Esophagus squamous epithelium (tissue), 4 donors: ENCODE results near the gene LPAR1.

Source experiments
- POLR2A ChIP-seq, 4 donors: fragments of 450-650 bp; IDR thresholded peaks; one replicate each; pipeline ENCODE4 v1.6.1; 2017; ENCODE audit warnings: antibody characterized with exemption in 4 of 4, mild to moderate bottlenecking in 4 of 4, moderate library complexity in 3 of 4
- TF ChIP-seq, protein P1 (sequence below), 6 experiments: fragments of 450-650 bp in 4 of 6; fragments of 200-600 bp in 2 of 6; sonication (generic) in 2 of 6; IDR thresholded peaks; one replicate each; pipeline ENCODE4 v1.5.1; 2016 to 2019; ENCODE audit warnings: antibody characterized with exemption in 6 of 6, mild to moderate bottlenecking in 4 of 6, moderate library complexity in 4 of 6

DNA sequence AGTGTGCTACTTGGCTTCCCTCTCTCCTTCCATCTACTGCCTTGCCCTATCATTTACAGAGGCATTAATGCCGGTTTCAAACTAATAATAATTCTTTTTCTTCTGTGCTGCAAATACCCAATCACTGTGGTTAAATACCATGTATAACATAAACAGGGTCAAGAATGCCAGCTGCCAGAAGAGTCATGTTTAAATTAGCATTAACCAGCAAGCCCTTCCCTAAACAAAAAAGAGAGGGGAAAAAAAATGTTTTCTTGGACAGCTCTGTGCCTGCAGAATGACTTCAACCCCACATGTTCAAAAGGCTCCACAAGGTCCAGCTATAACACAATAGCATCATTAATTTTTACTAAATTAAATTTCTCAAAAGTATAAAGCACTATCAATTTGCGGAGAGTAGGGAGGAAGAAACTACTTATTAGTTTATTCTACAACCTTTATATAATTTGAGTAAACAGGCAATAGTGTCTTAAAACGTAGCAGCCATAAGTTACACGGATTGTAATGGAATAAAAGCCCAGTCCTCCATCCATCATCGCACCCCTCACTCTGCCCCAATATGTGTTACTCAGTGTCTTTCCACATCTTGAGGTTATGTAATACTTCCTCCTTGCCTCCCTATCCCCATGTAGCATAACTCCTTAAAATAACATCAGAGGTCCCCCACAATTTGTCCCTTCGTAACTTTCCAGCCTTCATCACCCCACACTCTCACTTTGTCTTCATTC is 3.9 kb downstream of the LPAR1 start:
- TF ChIP-seq POLR2A (IDR thresholded peaks at IDR 0.05) = no peak
- TF ChIP-seq, protein P1, sequence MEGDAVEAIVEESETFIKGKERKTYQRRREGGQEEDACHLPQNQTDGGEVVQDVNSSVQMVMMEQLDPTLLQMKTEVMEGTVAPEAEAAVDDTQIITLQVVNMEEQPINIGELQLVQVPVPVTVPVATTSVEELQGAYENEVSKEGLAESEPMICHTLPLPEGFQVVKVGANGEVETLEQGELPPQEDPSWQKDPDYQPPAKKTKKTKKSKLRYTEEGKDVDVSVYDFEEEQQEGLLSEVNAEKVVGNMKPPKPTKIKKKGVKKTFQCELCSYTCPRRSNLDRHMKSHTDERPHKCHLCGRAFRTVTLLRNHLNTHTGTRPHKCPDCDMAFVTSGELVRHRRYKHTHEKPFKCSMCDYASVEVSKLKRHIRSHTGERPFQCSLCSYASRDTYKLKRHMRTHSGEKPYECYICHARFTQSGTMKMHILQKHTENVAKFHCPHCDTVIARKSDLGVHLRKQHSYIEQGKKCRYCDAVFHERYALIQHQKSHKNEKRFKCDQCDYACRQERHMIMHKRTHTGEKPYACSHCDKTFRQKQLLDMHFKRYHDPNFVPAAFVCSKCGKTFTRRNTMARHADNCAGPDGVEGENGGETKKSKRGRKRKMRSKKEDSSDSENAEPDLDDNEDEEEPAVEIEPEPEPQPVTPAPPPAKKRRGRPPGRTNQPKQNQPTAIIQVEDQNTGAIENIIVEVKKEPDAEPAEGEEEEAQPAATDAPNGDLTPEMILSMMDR (IDR thresholded peaks at IDR 0.05) = no peak
